ENCODE results near the gene KRT37.

The KRT37 gene

GRCh38 chr17:41444186-41444585, 19.8 kb upstream of the KRT37 start:
- Histone ChIP-seq H3K9ac (ENCODE audit: low read length) (no peak overlapping the region), H2AFZ (ENCODE audit: low read length) (no peak overlapping the region), H3K79me2 (ENCODE audit: insufficient read depth, low read length) (no peaks in the 10 kb centered on the region), H3K9me3 (ENCODE audit: low read length) (no peaks in the 10 kb centered on the region), H3K27me3 (ENCODE audit: insufficient read depth, low read length) (0 out of 2 replicates have a peak, but pooled peaks cover 4% of the 10 kb centered on the region), H3K9me2 (ENCODE audit: low read depth, low read length) (no peaks in the 10 kb centered on the region), H4K20me1 (ENCODE audit: insufficient read depth, low read length) (no peaks in the 10 kb centered on the region), H3K4me2 (ENCODE audit: low read length) (no peak overlapping the region), H3K4me3 (ENCODE audit: low read depth, low read length, poor library complexity, severe bottlenecking) (no peak overlapping the region), H3K36me3 (ENCODE audit: insufficient read depth, low read length) (no peaks in the 10 kb centered on the region), H3K4me1 (ENCODE audit: insufficient read depth, low read length, severe bottlenecking) (no peaks in the 10 kb centered on the region), H3K27ac (ENCODE audit: low read depth, low read length, poor library complexity, severe bottlenecking) (no peak overlapping the region), H3F3A (ENCODE audit: insufficient read depth, low read length) (no peaks in the 10 kb centered on the region)
- TF ChIP-seq EZH2 (IDR thresholded peaks at IDR 0.05; ENCODE audit: borderline replicate concordance, low read length), result no peak
- TF ChIP-seq CTCF (IDR thresholded peaks at IDR 0.05; ENCODE audit: low read length), result no peak

- no peak for TF ChIP-seq CTCF (IDR thresholded peaks at IDR 0.05; ENCODE audit: low read length)
- Histone ChIP-seq H3K4me1 (ENCODE audit: insufficient read depth, low read length, severe bottlenecking) (no peaks in the 10 kb centered on the region), H3K27ac (ENCODE audit: low read depth, low read length, poor library complexity, severe bottlenecking) (no peak overlapping the region), H2AFZ (ENCODE audit: low read length) (no peak overlapping the region), H3K27me3 (ENCODE audit: insufficient read depth, low read length) (0 out of 2 replicates have a peak, but pooled peaks cover 4% of the 10 kb centered on the region), H4K20me1 (ENCODE audit: insufficient read depth, low read length) (no peaks in the 10 kb centered on the region), H3K79me2 (ENCODE audit: insufficient read depth, low read length) (no peaks in the 10 kb centered on the region), H3K36me3 (ENCODE audit: insufficient read depth, low read length) (no peaks in the 10 kb centered on the region), H3K9me3 (ENCODE audit: low read length) (no peaks in the 10 kb centered on the region), H3K4me3 (ENCODE audit: low read depth, low read length, poor library complexity, severe bottlenecking) (no peak overlapping the region), H3K9me2 (ENCODE audit: low read depth, low read length) (no peaks in the 10 kb centered on the region), H3F3A (ENCODE audit: insufficient read depth, low read length) (no peaks in the 10 kb centered on the region), H3K9ac (ENCODE audit: low read length) (no peak overlapping the region), H3K4me2 (ENCODE audit: low read length) (no peak overlapping the region)
Observed at GRCh38 chr17:41442739-41443138, 18.4 kb upstream of the KRT37 start.

- no peaks in the 10 kb centered on the region; the same call in 1 of the 2 replicates for H4K20me1 ChIP-seq (ENCODE audit: insufficient read depth, low read length)
- H3F3A ChIP-seq (ENCODE audit: insufficient read depth, low read length), result no peaks in the 10 kb centered on the region
- H3K36me3 ChIP-seq (ENCODE audit: insufficient read depth, low read length), result no peaks in the 10 kb centered on the region
- H2AFZ ChIP-seq (ENCODE audit: low read length), result no peak within 1 kb of the TSS
- H3K79me2 ChIP-seq (ENCODE audit: insufficient read depth, low read length), result no peaks in the 10 kb centered on the region
- no peak within 1 kb of the TSS for H3K9ac ChIP-seq (ENCODE audit: low read length)
- no peak within 1 kb of the TSS for H3K27ac ChIP-seq (ENCODE audit: low read depth, low read length, poor library complexity, severe bottlenecking)
- H3K4me3 ChIP-seq (ENCODE audit: low read depth, low read length, poor library complexity, severe bottlenecking), result no peak within 1 kb of the TSS
- TF ChIP-seq EZH2 (IDR thresholded peaks at IDR 0.05; ENCODE audit: borderline replicate concordance, low read length) (no peak), CTCF (IDR thresholded peaks at IDR 0.05; ENCODE audit: low read length) (no peak)
- H3K9me2 ChIP-seq (ENCODE audit: low read depth, low read length), result no peaks in the 10 kb centered on the region
- H3K9me3 ChIP-seq (ENCODE audit: low read length), result no peaks in the 10 kb centered on the region
- 0 out of 2 replicates have a peak, but pooled peaks cover 4% of the 10 kb centered on the region for H3K27me3 ChIP-seq (ENCODE audit: insufficient read depth, low read length)
- H3K4me2 ChIP-seq (ENCODE audit: low read length), result no peak within 1 kb of the TSS
- no peaks in the 10 kb centered on the region for H3K4me1 ChIP-seq (ENCODE audit: insufficient read depth, low read length, severe bottlenecking)
Observed at GRCh38 chr17:41440531-41441033, 16.2 kb upstream of the KRT37 start, which contains the start of gene KRT38. KRT38 (minus strand) TSS chr17:41440983; CDS start chr17:41440921, 62 bp downstream.
